Caco-2 (cell line): ENCODE results near the gene EEF1AKMT4. TPM values are rescaled to one million over a fixed set of nuclear protein-coding genes. Genes with fewer than 3 reads are reported as not detected.

Experiments
- BruUV-seq: library from RNA; stranded (reverse); fragments of 400-500 nt; replicated peaks from 2 replicates; lab custom pipeline; 2021; lab: Mats Ljungman, UMichigan
- CTCF ChIA-PET: fragments of 300-600 bp; sonication (Branson Sonifier 250); formaldehyde crosslinking; loops from one replicate; lab custom pipeline; 2022; ENCODE audit warnings: antibody characterized with exemption; lab: Charles Lee
- POLR2A ChIA-PET: fragments of 300-600 bp; sonication (Branson Sonifier 250); formaldehyde crosslinking; loops from one replicate; lab custom pipeline; 2022; ENCODE audit warnings: antibody characterized with exemption; lab: Charles Lee
- DNase-seq, 2 experiments: peaks; one replicate each; pipeline versions ENCODE4 v3.0.0 to v3.0.0-alpha.2; 2020 to 2022
- H3K27me3 ChIP-seq: replicated peaks from 2 replicates; pipeline ENCODE4 v1.6.0; 2011; ENCODE audit warnings: low read length; ENCODE audit not compliant: control insufficient read depth, insufficient read depth
- H3K36me3 ChIP-seq: 2 replicates; pipeline ENCODE4 v1.5.1; 2011; ENCODE audit warnings: low read length; ENCODE audit not compliant: control insufficient read depth, insufficient read depth
- H3K4me1 ChIP-seq: fragments of 250-450 bp; sonication (Bioruptor Pico); 2 replicates; pipeline ENCODE4 v1.5.1; 2020; ENCODE audit warnings: mild to moderate bottlenecking
- H3K4me3 ChIP-seq: 2 replicates; pipeline ENCODE4 v1.5.1; 2011; ENCODE audit warnings: low read depth, mild to moderate bottlenecking, control low read depth, low read length
- H3K9me3 ChIP-seq: fragments of 250-450 bp; sonication (Bioruptor Pico); 2 replicates; pipeline ENCODE4 v1.5.1; 2020; ENCODE audit warnings: mild to moderate bottlenecking, moderate library complexity
- H3K27ac Mint-ChIP-seq: one replicate; pipeline ENCODE4 v1.8.0; 2022; ENCODE audit warnings: mixed read lengths; ENCODE audit not compliant: unreplicated experiment
- H3K27me3 Mint-ChIP-seq: one replicate; pipeline ENCODE4 v1.8.0; 2022; ENCODE audit warnings: mixed read lengths; ENCODE audit not compliant: insufficient read depth, unreplicated experiment
- H3K36me3 Mint-ChIP-seq: one replicate; pipeline ENCODE4 v1.8.0; 2022; ENCODE audit warnings: mild to moderate bottlenecking, mixed read lengths; ENCODE audit not compliant: insufficient read depth, unreplicated experiment
- H3K4me1 Mint-ChIP-seq: one replicate; pipeline ENCODE4 v1.8.0; 2022; ENCODE audit warnings: low read depth, mixed read lengths; ENCODE audit not compliant: unreplicated experiment
- H3K4me3 Mint-ChIP-seq: one replicate; pipeline ENCODE4 v1.8.0; 2022; ENCODE audit warnings: mild to moderate bottlenecking, moderate library complexity, mixed read lengths; ENCODE audit not compliant: unreplicated experiment
- H3K9me3 Mint-ChIP-seq: one replicate; pipeline ENCODE4 v1.8.0; 2022; ENCODE audit warnings: mixed read lengths; ENCODE audit not compliant: unreplicated experiment
- intact Hi-C: fragments of 100-400 bp; cut with micrococcal nuclease; formaldehyde crosslinking; loops from one replicate; pipeline ENCODE4 v1.10.0; 2022; ENCODE audit not compliant: unreplicated experiment
- total RNA-seq: library from RNA; stranded (reverse); gene quantifications from 2 replicates; pipeline ENCODE4 v1.2.3, GENCODE V29; 2022
- TF ChIP-seq, protein P1 (sequence below), 2 experiments: fragments of 200-600 bp in 1 of 2; IDR thresholded peaks; 1 replicate in 1 of 2; 2 replicates in 1 of 2; pipeline versions ENCODE4 v1.5.1 to v1.8.0; 2011 to 2022; ENCODE audit warnings: antibody characterized with exemption in 1 of 2, control low read depth in 1 of 2, inconsistent platforms in 1 of 2, low read depth in 1 of 2, low read length in 1 of 2, mild to moderate bottlenecking in 1 of 2, moderate library complexity in 1 of 2; ENCODE audit not compliant: insufficient read depth in 1 of 2, severe bottlenecking in 1 of 2, unreplicated experiment in 1 of 2

EEF1AKMT4 gene
- total RNA-seq, 1 experiment from 2014 or later, result 13.1 TPM

GRCh38 chr3:184255291-184256039, 6.0 kb downstream of the EEF1AKMT4 start:
- peaks cover 4% of the 10 kb centered on the region; the same call in 1 of the 2 replicates for H3K4me1 ChIP-seq
- no peaks in the 10 kb centered on the region for H3K9me3 Mint-ChIP-seq
- H3K4me3 ChIP-seq, result no peak overlapping the region
- H3K9me3 ChIP-seq, result no peaks in the 10 kb centered on the region
- TF ChIP-seq, protein P1, sequence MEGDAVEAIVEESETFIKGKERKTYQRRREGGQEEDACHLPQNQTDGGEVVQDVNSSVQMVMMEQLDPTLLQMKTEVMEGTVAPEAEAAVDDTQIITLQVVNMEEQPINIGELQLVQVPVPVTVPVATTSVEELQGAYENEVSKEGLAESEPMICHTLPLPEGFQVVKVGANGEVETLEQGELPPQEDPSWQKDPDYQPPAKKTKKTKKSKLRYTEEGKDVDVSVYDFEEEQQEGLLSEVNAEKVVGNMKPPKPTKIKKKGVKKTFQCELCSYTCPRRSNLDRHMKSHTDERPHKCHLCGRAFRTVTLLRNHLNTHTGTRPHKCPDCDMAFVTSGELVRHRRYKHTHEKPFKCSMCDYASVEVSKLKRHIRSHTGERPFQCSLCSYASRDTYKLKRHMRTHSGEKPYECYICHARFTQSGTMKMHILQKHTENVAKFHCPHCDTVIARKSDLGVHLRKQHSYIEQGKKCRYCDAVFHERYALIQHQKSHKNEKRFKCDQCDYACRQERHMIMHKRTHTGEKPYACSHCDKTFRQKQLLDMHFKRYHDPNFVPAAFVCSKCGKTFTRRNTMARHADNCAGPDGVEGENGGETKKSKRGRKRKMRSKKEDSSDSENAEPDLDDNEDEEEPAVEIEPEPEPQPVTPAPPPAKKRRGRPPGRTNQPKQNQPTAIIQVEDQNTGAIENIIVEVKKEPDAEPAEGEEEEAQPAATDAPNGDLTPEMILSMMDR (IDR thresholded peaks at IDR 0.05; ENCODE audit: insufficient read depth in 1 of 2, low read depth in 1 of 2, low read length in 1 of 2, severe bottlenecking in 1 of 2, unreplicated experiment in 1 of 2), result no peak
- peaks cover 5% of the 10 kb centered on the region for H3K27me3 Mint-ChIP-seq
- intact Hi-C loops, result no loop called here
- ChIA-PET CTCF (no interaction called here), POLR2A (no interaction called here)
- no TSS peak for BruUV-seq
- peaks cover 2% of the 10 kb centered on the region for H3K27me3 ChIP-seq
- DNase-seq, result no peak
- H3K36me3 Mint-ChIP-seq, result peaks cover 17% of the 10 kb centered on the region
- H3K4me1 Mint-ChIP-seq, result no peaks in the 10 kb centered on the region
- H3K4me3 Mint-ChIP-seq, result no peak overlapping the region
- no peak overlapping the region for H3K27ac Mint-ChIP-seq
- no peaks in the 10 kb centered on the region for H3K36me3 ChIP-seq

GRCh38 chr3:184257083-184257915, 7.8 kb downstream of the EEF1AKMT4 start:
- no peaks in the 10 kb centered on the region for H3K9me3 Mint-ChIP-seq
- H3K4me1 ChIP-seq, result peaks cover 9% of the 10 kb centered on the region; the same call in 1 of the 2 replicates
- CTCF ChIA-PET, result no interaction called here

GRCh38 chr3:184258926-184259325, 9.5 kb downstream of the EEF1AKMT4 start:
- peak overlapping the region; percentile 78 for H3K4me3 Mint-ChIP-seq
- Histone ChIP-seq H3K4me3 (no peak overlapping the region), H3K4me1 (peaks cover 9% of the 10 kb centered on the region; the same call in 1 of the 2 replicates), H3K36me3 (no peaks in the 10 kb centered on the region), H3K9me3 (no peaks in the 10 kb centered on the region), H3K27me3 (peaks cover 4% of the 10 kb centered on the region)
- POLR2A ChIA-PET, result interaction anchor here (0.5 kb wide), 1 partner anchor 125 kb away, joined by 3 read pairs; no protein-coding TSS in a partner anchor
- no peak overlapping the region for H3K27ac Mint-ChIP-seq
- H3K36me3 Mint-ChIP-seq, result peaks cover 23% of the 10 kb centered on the region
- BruUV-seq, result no TSS peak
- H3K4me1 Mint-ChIP-seq, result peaks cover 8% of the 10 kb centered on the region
- DNase-seq, result no peak
- CTCF ChIA-PET, result no interaction called here
- peaks cover 18% of the 10 kb centered on the region for H3K27me3 Mint-ChIP-seq
- intact Hi-C loops, result no loop called here
- TF ChIP-seq, protein P1 (IDR thresholded peaks at IDR 0.05; ENCODE audit: insufficient read depth in 1 of 2, low read depth in 1 of 2, low read length in 1 of 2, severe bottlenecking in 1 of 2, unreplicated experiment in 1 of 2), result no peak
- no peaks in the 10 kb centered on the region for H3K9me3 Mint-ChIP-seq

More at GRCh38 chr3:184257083-184257915, 7.8 kb downstream of the EEF1AKMT4 start:
- intact Hi-C loops, result no loop called here
- no peak overlapping the region for H3K4me3 ChIP-seq
- TF ChIP-seq, protein P1 (IDR thresholded peaks at IDR 0.05; ENCODE audit: insufficient read depth in 1 of 2, low read depth in 1 of 2, low read length in 1 of 2, severe bottlenecking in 1 of 2, unreplicated experiment in 1 of 2), result no peak
- no peaks in the 10 kb centered on the region for H3K9me3 ChIP-seq
- POLR2A ChIA-PET, result no interaction called here
- no peak for DNase-seq
- peaks cover 26% of the 10 kb centered on the region for H3K36me3 Mint-ChIP-seq
- no TSS peak for BruUV-seq
- H3K27ac Mint-ChIP-seq, result no peak overlapping the region
- peaks cover 4% of the 10 kb centered on the region for H3K27me3 ChIP-seq
- peaks cover 6% of the 10 kb centered on the region for H3K4me1 Mint-ChIP-seq
- no peaks in the 10 kb centered on the region for H3K36me3 ChIP-seq
- H3K27me3 Mint-ChIP-seq, result peaks cover 11% of the 10 kb centered on the region
- H3K4me3 Mint-ChIP-seq, result no peak overlapping the region
